DMS153 (cell line): ENCODE results near the gene MAP4K4.

Experiments used
- DNase-seq: peaks from one replicate; lab custom pipeline; 2025; lab: John Stamatoyannopoulos, UW

MAP4K4 gene

DNA sequence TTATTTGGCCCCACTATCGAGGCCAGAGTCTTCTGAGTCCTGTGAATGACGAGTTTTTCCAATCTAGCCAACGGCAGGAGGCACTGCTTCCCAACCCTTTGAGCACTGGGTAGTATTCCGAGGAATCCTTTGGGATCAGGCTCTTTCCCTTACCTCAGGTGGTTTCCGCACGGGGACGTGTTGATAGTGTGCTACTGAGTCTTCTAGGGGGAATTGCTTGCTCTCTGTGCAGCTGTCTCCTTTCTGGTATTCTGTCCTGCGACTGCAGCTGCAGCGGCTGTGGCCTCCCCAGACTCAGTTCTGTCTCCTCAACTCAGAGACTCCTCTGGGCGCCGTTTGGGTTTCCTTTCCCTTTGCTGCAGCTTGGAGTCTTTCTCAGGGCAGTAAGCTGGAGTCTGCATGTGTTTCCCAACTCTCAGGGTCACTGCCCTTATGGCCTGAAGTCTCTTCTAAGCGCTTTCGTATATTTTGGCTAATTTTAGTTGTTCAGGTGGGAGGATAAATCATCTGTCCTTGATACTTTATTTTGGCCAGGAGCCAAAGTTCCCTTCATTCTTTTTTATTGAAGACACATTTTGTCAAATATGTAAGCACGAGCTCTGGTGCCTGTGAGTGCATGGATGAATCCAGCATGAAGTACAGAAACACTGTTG, 118.4 kb downstream of the MAP4K4 start:
- DNase-seq, result no peak

DNA sequence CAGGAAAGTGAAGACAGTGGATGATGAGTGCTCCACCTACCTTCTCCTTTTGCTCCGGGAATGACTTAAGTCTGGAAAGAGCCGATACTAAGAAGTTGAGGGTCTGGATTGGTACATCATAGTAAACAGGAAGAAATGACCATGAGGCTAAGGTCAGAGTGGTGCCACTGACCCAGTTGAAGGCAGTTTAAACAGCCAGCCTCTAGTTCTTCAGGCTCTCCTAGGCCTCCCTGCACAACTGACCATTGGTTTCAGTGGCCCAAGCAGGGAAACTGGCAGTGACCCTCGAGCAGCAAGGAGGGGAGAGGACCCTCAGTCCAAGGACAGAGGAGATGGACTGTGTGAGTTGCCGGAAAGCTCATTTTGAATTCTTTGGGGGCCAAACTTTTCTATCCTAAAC, 119.1 kb downstream of the MAP4K4 start:
- no peak for DNase-seq

DNA sequence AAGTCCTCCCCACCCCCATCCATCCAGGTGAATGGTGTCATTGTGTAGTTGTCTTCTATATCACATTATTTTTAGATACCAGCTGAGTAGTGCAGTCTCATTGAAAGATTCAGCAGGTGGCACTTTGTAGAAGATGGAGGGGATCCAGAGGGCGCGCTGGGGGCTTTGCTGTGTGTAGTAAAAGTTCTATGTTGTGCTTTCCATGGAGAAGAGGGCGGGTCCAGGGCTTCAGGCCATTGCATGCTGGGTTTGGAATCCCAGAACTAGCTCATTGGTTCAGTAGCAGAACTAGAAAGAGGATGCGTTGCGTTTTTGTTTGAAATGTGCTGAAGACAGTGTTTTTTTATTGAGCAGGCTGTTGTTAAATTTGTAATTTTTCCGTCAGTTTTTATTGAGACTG, 120.0 kb downstream of the MAP4K4 start:
- DNase-seq, result no peak

DNA sequence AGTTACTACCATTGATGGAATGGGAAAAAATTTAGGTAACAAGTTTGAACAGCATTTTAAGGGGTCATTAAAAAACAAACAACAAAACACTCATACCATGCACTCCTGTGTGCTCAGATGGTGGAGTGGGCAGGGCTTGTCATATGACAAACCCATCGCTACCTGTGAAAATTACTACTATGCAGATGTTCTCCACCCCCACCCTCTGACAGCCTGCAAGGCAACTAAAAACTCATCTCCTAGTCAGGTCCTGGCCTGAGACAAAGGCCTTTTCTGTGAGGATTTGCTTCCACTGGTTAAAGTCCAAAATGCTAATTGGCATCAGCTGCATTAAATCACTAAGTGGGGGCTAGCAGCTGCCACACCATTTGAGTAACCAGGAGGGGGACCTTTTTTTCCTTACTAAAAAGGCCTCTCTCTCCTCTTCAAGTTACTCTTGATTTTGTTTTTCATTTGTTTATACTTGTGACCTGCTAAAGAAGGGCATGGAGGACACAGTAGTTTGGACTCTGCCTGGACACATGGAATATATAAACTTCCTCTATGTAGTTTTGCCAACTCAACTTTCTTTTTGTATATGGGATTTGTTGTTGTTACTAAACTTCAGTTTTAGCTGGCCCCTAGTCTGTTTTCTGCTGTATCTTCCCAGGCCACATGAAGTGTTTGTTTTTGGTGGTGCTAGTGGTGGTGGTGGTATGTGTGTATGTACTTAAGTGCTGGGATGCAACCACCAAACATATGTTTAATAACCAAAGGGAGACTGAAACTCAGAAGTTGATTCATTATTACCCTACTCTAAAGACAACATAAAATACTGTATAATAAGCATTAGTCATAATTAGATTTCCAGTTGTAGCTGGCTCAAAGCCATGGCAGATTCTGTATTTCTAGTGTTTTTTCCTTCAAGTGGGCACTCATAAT, 121.3 kb downstream of the MAP4K4 start:
- DNase-seq, result no peak

DNA sequence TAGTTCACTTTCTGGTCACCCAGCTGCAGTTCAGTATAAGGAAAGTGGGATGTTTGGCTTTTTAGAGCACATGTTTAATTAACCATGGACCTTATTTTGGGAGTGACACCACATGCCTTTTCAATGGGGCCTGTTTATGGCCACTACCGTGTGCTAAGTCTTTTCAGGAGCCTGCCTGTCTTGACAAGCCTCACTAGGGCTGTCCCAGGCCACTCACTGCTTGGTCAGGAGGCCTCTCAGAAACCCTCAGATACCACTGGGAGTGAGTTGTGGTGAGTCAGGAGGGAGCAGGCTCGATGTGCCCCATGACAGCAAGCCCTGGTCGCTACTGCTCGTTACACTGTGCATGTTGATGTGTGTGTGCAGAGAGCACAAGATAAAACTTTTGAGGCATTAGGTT, 123.0 kb downstream of the MAP4K4 start:
- no peak for DNase-seq

DNA sequence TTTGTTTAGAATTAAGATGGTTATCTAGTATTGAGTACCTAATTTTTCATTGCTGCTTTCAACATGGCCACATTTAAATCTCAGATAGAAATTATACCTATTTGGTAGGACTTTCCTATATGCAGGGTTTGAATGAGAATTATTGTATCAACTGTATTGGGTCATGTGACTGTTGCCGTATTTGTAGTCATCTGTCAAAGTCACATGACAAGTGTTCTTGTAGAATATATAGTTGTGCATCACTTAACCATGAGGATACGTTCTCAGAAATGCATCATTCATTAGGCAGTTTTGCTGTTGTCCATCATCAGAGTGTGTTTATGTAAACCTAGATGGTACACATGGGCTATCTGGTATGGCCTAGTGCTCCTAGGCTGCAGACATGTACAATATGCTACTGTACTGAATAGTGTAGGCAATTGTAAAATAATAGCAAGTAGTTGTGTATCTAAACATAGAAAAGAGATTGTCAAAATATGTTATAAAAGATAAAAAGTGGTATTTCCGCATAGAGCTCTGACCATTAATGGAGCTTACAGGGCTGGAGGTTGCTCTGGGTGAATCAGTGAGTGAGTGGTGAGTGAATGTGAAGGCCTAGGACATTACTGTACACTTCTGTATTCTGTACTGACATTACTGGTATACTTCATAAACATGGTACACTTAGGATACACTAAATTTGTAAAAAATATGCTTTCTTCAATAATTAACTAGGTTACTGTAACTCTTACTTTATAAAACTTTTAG, 123.7 kb downstream of the MAP4K4 start:
- DNase-seq, result no peak

DNA sequence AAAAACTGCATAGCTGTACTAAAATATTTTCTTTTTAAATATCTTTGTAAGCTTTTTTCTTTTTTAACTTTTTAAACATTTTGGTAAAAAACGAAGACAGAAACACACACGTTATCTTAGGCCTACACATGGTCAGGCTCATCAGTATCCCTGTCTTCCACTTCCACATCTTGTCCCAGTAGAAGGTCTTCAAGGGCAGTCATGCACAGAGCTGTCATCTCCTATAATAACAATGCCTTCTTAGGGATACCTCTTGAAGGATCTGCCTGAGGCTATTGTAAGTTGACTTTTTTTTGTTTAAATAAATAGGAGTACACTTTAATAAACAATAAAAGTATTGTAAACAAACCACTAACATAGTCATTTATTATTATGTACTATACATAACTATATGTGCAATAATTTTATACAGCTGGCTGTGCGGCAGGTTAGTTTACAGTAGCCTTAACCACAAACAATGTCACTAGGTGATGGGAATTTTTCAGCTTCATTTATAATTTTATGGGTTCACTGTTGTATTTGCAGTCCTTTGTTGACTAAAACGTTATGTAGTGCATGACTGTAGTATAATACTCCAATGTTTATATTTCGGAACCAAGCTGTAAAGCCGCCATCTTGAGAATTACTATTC, 124.4 kb downstream of the MAP4K4 start:
- DNase-seq, result no peak

DNA sequence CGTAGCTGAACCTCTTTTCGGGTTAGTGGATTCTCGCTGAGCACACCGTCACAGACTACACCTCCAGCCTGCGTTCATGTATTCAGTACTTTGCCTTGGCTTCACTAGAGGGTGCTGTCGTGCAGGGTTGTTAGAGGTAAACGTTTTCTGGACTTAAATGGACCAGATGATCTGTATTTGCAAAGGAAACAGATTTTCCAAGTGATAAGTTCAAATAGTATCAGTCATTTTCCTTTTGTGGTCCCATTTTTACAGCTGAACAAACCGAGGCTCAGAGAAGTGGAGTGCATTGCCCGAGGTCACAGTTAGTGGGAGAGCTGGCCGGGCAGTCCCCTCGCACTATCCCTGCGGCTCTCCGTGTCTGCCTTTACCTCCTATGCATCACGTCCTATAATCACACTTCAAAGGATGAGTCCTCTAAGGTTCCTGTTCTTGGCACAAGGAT, 125.9 kb downstream of the MAP4K4 start:
- DNase-seq, result no peak

DNA sequence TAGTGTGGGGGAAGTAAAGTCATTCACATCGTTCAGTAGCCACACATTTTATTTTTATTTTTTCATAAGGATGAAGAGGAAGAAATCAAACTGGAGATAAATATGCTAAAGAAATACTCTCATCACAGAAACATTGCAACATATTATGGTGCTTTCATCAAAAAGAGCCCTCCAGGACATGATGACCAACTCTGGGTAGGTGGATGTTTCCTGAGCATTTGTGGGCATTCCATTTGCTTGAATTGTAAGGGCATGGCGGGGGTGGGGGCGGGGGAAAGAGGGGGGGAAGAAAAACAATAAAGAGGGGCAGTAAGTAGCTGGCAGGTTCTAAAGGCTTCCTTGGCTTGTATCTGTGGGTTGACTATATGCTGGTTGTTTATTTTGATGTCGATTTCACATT, 126.4 kb downstream of the MAP4K4 start:
- no peak for DNase-seq

DNA sequence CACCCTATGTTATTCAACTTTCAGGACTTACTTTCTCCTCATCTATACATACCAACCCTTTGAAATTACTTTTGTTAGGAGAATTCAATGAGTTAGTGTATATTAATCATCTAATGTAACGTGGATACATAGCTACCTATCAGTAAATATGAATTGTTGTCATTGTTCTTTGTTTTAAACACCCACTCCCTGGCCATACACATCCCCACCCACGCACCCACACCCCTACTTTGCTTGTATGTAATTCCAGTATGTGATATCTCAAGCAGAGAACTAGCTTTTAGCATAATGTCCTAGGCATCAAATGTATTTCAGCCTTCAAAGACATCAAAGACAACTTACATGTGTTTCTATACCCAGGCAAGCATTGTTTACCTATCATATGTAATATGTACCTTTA, 129.2 kb downstream of the MAP4K4 start:
- no peak for DNase-seq

DNA sequence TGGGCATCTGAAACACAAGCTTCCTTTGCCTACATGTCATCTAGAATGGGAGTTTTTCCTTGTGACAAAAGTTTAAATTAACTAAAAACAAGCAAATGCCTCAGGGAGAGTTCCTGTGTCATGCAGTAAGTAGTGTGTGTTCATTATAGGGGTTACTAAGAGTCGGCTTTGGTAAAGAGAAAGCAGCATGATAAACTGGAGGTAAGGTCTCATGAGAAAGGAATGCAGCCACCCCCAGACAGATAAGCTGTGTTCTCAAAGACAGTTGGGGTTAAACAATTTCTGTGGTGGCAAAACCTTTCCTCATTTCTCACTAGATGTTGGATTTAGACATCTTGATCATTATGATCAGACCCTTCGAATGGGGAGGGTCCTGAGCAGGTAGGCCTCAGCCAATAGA, 129.7 kb downstream of the MAP4K4 start:
- DNase-seq, result no peak

DNA sequence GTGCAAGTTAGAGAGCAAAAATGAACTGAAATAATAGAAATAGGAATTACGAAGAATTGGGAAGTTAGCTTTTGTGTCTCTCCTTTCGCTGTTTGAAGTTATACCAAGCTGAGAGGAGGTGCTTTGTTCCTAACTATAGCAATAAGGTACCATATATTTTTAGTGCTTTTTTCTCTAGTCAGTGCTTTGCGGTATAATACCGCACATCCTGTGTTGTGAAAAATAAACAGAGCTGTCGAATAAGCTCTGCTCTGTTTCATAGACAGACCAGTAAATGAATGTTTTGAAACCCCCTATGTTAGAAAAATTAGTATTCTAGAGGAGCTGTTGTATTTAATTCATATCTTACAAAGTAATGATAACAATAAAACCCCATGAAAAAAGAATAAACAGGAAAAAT, 130.8 kb downstream of the MAP4K4 start:
- no peak for DNase-seq

DNA sequence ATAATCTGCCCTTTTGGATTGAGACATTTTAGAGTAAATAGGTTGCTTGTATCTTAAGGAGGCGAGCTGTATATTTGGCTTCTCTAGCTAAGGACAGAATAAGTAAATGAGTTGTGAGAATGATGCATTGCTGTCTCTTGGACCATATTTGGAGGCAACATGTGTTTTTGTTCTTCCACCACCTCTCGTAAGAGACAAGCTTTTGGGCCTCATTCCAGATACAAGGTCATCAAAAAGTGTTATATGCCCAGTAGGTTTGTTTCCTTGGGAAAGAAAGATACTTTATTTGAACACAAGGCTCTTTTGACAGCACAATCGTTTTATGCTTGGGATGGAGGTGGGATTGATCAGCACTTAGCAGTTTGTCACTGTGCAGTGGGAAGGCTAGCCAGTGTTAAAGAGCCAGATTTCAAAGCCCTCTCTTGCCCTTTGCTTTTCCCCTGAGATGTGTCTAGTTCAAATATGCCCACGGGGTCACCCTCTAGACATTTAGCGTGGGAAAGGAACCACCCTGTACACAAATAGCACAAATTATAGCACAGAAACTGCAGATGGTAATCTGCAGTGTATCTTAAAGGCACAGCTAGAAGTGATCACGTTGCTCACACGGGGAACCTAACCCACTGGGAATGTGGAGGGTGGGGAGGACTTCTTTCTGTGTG, 131.3 kb downstream of the MAP4K4 start:
- DNase-seq, result no peak

DNA sequence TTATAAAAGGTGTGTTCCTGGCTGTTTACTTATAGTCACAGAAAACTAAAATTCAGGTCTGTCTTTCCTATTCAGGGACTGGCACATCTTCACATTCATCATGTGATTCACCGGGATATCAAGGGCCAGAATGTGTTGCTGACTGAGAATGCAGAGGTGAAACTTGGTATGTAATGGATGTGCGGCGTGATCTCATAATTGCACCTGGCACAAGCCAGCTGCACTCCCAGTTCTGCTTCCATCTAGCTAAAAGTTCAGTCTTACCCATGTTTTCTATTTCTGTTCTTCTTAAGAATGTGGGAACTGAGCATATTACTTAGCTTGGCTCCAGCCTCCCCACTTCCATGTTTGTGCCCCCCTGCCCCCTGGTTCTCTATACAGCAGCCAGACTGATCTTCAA, 131.9 kb downstream of the MAP4K4 start:
- no peak for DNase-seq

DNA sequence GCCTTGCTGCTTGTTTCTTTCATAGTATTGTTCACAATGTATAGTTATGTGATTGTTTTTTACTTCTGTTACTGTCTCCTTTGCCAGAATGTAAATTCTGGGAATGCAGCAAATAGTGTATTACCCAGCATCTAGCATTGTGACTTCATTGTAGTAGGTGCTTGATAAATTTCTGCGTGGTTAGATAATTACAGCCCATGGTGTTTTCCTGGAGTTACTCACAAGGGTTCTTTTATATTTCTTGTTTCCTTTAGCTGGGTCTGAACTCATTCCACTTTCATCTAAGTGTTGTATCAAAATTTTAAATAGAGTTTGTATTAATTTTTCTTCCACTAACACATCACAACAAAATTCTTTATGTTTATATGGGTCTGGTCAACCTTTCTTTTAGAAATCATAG, 132.6 kb downstream of the MAP4K4 start:
- no peak for DNase-seq

DNA sequence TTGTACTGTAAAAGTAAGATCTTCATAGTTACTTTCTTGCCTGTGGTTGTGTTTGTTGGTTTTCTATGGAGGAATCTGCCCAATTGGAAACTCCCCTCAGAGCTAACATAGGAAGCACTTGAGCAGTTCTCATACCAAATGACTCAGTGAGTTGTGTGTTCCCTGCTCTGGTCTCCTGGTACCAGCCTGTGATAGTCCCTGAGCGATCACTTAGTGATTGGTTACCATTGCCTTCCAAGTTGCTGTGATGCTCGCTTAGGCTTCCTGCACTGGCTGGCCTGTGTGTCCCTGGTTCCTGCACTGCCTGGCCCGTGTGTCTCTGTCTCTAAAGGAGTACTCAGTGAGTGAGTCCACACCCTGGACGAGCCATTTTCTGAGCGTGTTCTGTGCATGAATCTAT, 133.0 kb downstream of the MAP4K4 start:
- no peak for DNase-seq

DNA sequence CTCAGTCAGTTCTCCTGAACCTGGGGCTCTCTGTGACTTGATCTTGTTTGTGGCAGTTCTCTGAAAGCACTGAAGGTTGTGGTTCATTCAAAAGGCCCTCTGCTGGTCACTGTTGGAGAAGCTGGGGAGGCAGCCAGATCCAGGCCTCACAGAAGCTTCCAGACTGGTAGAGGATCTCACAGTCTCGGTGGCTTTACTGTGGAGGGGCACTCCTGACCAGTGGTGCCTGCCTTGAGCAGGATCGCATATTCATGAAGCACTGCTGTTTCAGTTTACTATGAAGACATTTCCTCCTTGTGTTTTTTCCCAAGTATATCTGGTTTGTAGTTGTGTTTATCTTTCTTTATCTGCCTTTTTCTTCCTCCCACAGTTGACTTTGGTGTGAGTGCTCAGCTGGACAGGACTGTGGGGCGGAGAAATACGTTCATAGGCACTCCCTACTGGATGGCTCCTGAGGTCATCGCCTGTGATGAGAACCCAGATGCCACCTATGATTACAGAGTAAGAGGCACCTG, 133.9 kb downstream of the MAP4K4 start:
- peak; percentile 51 for DNase-seq

DNA sequence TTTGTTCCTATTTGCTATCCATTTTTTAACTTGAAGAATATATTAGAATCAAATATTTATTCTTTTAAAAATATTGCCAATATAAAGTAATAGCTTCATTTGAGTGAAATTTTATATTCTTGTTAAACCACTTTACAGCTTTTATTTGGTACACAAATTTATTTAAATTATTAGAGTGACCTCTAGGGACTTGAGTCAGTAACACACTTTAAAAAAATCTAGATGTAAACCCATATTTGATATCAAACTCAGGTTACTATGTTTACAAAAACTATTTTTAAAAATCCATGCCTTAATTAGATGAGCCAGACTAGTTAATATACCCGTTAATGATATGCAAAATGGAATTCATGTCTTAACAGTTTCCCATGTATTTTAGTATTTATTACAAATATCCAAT, 134.6 kb downstream of the MAP4K4 start:
- no peak for DNase-seq

DNA sequence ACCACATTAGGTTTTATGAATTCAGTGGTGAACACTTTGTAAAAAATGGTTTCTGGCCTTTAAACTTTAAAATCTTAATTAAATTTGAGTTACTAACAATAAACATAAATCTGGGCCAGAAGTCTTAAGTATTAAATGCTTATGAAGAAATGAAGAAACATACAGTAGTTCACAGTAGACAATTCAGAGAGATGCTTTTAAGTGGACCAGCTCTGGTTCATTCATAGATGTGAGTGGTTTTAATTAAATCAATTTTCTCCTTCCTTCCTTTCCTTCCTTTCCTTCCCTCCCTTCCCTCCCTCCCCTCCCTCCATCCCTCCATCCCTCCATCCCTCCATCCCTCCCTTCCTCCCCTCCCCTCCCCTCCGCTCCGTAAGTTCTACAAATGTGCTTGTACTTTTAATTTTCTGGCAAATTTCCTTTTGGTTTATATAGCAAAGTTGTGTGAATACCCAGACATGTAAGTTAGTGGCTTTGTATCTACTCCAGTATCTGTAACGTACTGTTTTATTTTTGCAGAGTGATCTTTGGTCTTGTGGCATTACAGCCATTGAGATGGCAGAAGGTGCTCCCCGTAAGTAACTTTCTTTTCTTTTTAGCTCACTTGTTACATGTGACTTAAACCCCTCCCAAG, 136.5 kb downstream of the MAP4K4 start:
- no peak for DNase-seq

DNA sequence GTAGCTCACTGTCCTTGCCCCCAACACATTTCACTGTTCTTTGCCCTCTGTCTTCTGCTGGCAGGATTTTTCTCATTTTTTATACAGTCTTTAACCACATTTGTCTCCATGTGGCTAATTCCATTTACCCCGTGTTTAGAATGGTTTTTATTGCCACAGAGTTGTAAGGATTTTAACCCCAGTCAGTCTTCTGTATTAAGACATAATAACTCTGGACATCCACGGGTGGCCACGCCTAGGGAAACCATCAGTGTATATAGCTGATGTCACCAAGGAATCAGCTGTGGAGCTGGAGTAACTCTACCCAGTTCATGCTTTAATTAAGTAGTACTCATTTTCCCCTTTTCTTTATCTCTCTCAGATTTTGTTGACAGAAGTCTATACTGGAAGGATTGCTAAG, 139.8 kb downstream of the MAP4K4 start:
- no peak for DNase-seq

DNA sequence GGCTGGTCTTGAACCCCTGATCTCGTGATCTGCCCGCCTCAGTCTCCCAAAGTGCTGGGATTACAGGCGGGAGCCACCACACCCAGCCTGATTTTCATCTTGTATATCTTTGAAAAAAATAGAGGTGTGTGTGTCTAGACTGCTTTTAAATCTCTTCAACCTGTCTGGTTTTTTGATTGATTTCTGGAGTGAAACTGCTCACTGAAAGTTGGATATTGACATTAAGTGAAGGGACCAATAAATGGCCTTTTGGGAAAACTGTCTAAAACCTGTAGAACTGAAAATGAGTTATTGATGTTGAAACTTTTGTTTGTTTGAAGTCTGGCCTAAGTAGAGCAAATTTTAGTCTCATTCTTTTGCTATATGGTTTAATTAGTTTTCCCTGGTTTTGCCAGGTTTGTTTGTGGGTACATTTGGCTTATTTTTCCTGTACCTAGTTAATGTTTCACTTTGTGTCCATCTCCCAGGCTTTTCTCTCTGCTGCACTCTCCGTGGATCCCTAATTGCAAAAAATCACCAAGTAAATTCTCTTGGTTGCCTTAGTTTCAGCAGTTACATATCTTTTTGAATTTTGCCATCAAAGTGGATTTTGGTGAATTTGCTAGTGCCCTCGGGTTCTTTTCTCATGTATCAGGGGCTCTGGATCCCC, 144.3 kb downstream of the MAP4K4 start:
- DNase-seq, result no peak
